Spleen (tissue), 11 donors: ENCODE data around the gene FARP1. TPM values are rescaled to one million over a fixed set of nuclear protein-coding genes. Genes with fewer than 3 reads are reported as not detected.

Source experiments
- DNase-seq: peaks from one replicate; pipeline ENCODE4 v3.0.0-alpha.2; 2020
- H3K27ac ChIP-seq, 8 donors: fragments of 200-600 bp; sonication (generic) in 7 of 8; 1 replicate in 4 of 8; 2 replicates in 4 of 8; pipeline versions ENCODE4 v1.5.0 to v1.8.0; 2016 to 2021; ENCODE audit warnings: inconsistent platforms in 4 of 8, mild to moderate bottlenecking in 4 of 8, moderate library complexity in 1 of 8
- H3K27me3 ChIP-seq, 7 donors: fragments of 200-600 bp; sonication (generic) in 6 of 7; replicated peaks in 1 of 7; 1 replicate in 4 of 7; 2 replicates in 3 of 7; pipeline versions ENCODE4 v1.5.0 to v1.8.0; 2016 to 2021; ENCODE audit warnings: inconsistent platforms in 3 of 7, mild to moderate bottlenecking in 1 of 7
- H3K36me3 ChIP-seq, 6 donors: fragments of 200-600 bp; sonication (generic) in 5 of 6; 1 replicate in 4 of 6; 2 replicates in 2 of 6; pipeline versions ENCODE4 v1.5.0 to v1.8.0; 2016 to 2021; ENCODE audit warnings: inconsistent platforms in 2 of 6
- H3K4me1 ChIP-seq, 6 donors: fragments of 200-600 bp; sonication (generic) in 5 of 6; 1 replicate in 3 of 6; 2 replicates in 3 of 6; pipeline versions ENCODE4 v1.5.0 to v1.8.0; 2016 to 2021; ENCODE audit warnings: inconsistent platforms in 3 of 6
- H3K4me3 ChIP-seq, 8 donors: fragments of 200-600 bp; sonication (generic) in 7 of 8; 1 replicate in 4 of 8; 2 replicates in 4 of 8; pipeline versions ENCODE4 v1.5.0 to v1.8.0; 2016 to 2021; ENCODE audit warnings: inconsistent platforms in 4 of 8, mild to moderate bottlenecking in 4 of 8, moderate library complexity in 2 of 8
- H3K9me3 ChIP-seq, 8 donors: fragments of 200-600 bp; sonication (generic) in 7 of 8; 1 replicate in 4 of 8; 2 replicates in 4 of 8; pipeline versions ENCODE4 v1.5.0 to v1.8.0; 2016 to 2021; ENCODE audit warnings: inconsistent platforms in 4 of 8
- CTCF ChIP-seq, 11 experiments: fragments of 200-600 bp in 7 of 11; fragments of 450-650 bp in 4 of 11; sonication (generic) in 4 of 11; IDR thresholded peaks in 8 of 11; conservative IDR thresholded peaks in 3 of 11; 1 replicate in 7 of 11; 2 replicates in 4 of 11; pipeline versions ENCODE4 v1.4.0 to v1.8.0; 2016 to 2021; ENCODE audit warnings: antibody characterized with exemption in 11 of 11, inconsistent platforms in 4 of 11, mild to moderate bottlenecking in 1 of 11
- POLR2A ChIP-seq, 3 donors: fragments of 450-650 bp; IDR thresholded peaks; one replicate each; pipeline ENCODE4 v1.5.1; 2017; ENCODE audit warnings: antibody characterized with exemption in 3 of 3, mild to moderate bottlenecking in 1 of 3
- POLR2AphosphoS5 ChIP-seq, 3 donors: sonication (generic); formaldehyde crosslinking; IDR thresholded peaks; one replicate each; pipeline ENCODE4 v1.5.1; 2017; ENCODE audit warnings: antibody characterized with exemption in 3 of 3
- WGBS, 5 donors: extraction: QIAGEN DNeasy Blood & Tissue Kit in 3 of 5; methylation state at CpG; one replicate each; pipeline versions ENCODE4 v1.1.5 to v1.1.7; 2013 to 2018; 5-methylcytosine and 5-hydroxymethylcytosine counted together
- intact Hi-C: fragments of 100-400 bp; cut with DNase I; formaldehyde crosslinking; loops from one replicate; pipeline ENCODE4 v1.15.0; 2023; ENCODE audit warnings: low total_unique reads
- polyA plus RNA-seq, 3 donors: library from polyadenylated mRNA; stranded (reverse); fragments of 200-250 nt; gene quantifications; one replicate each; pipeline ENCODE4 v1.2.1, GENCODE V29; 2013
- total RNA-seq, 7 donors: library from RNA; depleted of rRNA in 3 of 7; stranded (reverse); fragments of >200 nt in 3 of 7; fragmentation: NEBNext Ultra II Directional in 4 of 7; extraction: Animal tissue kit (Norgen Biotek cat#: 25700) in 4 of 7; gene quantifications; one replicate each; pipeline versions ENCODE4 v1.1.0 to v1.2.1, GENCODE V29; 2016 to 2021
- donor health status: healthy with polysubstance abuse.
- donor health status: DM: no; HTN: no; CAD: no; lungs with moderate emphysema.
- donor health status: DM: no; HTN: no; CAD: no.
- donor health status: Bipolar disorder and iron deficiency.
- donor health status: healthy.
- donor health status: DM: no; HTN: no; CAD: no.
- donor health status: DM: yes; HTN: yes; CAD: no.

Gene FARP1
- total and polyA plus RNA-seq, 10 donors, result 3.7 to 60.9 (median 33.0) TPM

GRCh38 chr13:98365302-98365701 is 222.4 kb downstream of the FARP1 start:
- TF ChIP-seq POLR2A (IDR thresholded peaks at IDR 0.05) (no peak), CTCF (IDR thresholded peaks at IDR 0.05 in 8 of 11, conservative IDR thresholded peaks at IDR 0.05 in 3 of 11) (no peak), POLR2AphosphoS5 (IDR thresholded peaks at IDR 0.05) (no peak)
- Histone ChIP-seq H3K27ac (no peak overlapping the region), H3K4me1 (no peaks in the 10 kb centered on the region), H3K9me3 (no peaks in the 10 kb centered on the region), H3K36me3 (peaks cover 0 to 8% (median 0%) of the 10 kb centered on the region in 6 donors), H3K27me3 (no peaks in the 10 kb centered on the region), H3K4me3 (no peak overlapping the region)
- intact Hi-C loops, result no loop called here
- no peak for DNase-seq
- WGBS, 5 donors, result 85 to 95% (median 91%) methylated on average over 3 of the region's 3 CpGs

- TF ChIP-seq CTCF (IDR thresholded peaks at IDR 0.05 in 8 of 11, conservative IDR thresholded peaks at IDR 0.05 in 3 of 11), result no peak
- Histone ChIP-seq H3K36me3 (peaks cover 0 to 8% (median 0%) of the 10 kb centered on the region in 6 donors), H3K27ac (no peak overlapping the region), H3K4me3 (no peak overlapping the region), H3K4me1 (no peaks in the 10 kb centered on the region), H3K9me3 (no peaks in the 10 kb centered on the region), H3K27me3 (no peaks in the 10 kb centered on the region)
- DNase-seq, result no peak
- 92 to 100% (median 96%) methylated on average over 2 of the region's 2 CpGs for WGBS, 5 donors
- intact Hi-C loops, result no loop called here
These were observed 223.1 kb downstream of the FARP1 start for GRCh38 chr13:98366010-98366409.

DNA sequence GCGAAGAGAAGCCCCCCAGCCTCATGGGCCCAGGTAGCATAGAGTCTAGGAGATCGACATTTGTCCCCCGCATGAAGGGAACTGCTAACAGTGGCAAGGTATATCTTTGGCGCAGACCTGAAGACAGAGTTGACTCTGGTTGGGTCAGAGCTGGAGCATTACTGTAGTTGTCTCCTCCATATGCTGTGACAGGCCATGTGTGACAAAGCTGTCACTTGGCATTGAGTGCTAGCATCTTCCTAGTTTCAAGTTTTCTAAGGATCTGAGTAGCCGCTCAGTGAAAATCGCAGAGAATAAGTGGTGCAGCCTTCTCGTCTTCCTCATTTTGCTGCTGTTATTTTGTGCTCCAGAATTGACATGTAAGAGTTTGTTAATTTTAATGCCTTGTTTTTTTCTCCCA is 223.5 kb downstream of the FARP1 start:
- no peak for TF ChIP-seq CTCF (IDR thresholded peaks at IDR 0.05 in 8 of 11, conservative IDR thresholded peaks at IDR 0.05 in 3 of 11)
- TF ChIP-seq POLR2A (IDR thresholded peaks at IDR 0.05), result no peak
- TF ChIP-seq POLR2AphosphoS5 (IDR thresholded peaks at IDR 0.05), result no peak
- no peaks in the 10 kb centered on the region for H3K27me3 ChIP-seq
- no peaks in the 10 kb centered on the region for H3K4me1 ChIP-seq
- intact Hi-C loops, result no loop called here
- H3K36me3 ChIP-seq, result peaks cover 0 to 8% (median 0%) of the 10 kb centered on the region in 6 donors
- 89 to 96% (median 94%) methylated on average over 7 of the region's 7 CpGs for whole genome bisulfite sequencing, 5 donors
- H3K4me3 ChIP-seq, result no peak overlapping the region
- no peak for DNase-seq
- no peaks in the 10 kb centered on the region for H3K9me3 ChIP-seq
- no peak overlapping the region for H3K27ac ChIP-seq

- no peak for DNase-seq
- peak overlapping the region in 2 of 8 donors; percentile 29 to 34 for H3K27ac ChIP-seq
- H3K4me1 ChIP-seq, result no peaks in the 10 kb centered on the region
- H3K4me3 ChIP-seq, result no peak overlapping the region
- no peaks in the 10 kb centered on the region for H3K9me3 ChIP-seq
- no peaks in the 10 kb centered on the region for H3K27me3 ChIP-seq
- intact Hi-C loops, result no loop called here
- H3K36me3 ChIP-seq, result peaks cover 0 to 8% (median 0%) of the 10 kb centered on the region in 6 donors
- TF ChIP-seq POLR2A (IDR thresholded peaks at IDR 0.05), result no peak
- no peak for TF ChIP-seq POLR2AphosphoS5 (IDR thresholded peaks at IDR 0.05)
- no peak for TF ChIP-seq CTCF (IDR thresholded peaks at IDR 0.05 in 8 of 11, conservative IDR thresholded peaks at IDR 0.05 in 3 of 11)
- 90 to 100% (median 96%) methylated on average over 4 of the region's 4 CpGs for WGBS, 5 donors
These were observed 224.1 kb downstream of the FARP1 start for GRCh38 chr13:98366959-98367358.
